Measurements from ENCODE around the gene SCNN1A. TPM values are rescaled to one million over a fixed set of nuclear protein-coding genes. Genes with fewer than 3 reads are reported as not detected.

Gene SCNN1A
- total RNA-seq, 2 donors from 2014 or later, result 16.4 to 33.5 TPM

GRCh38 chr12:6358881-6359280, 16.5 kb downstream of the SCNN1A start:
- no peaks in the 10 kb centered on the region for H3K27me3 ChIP-seq (replicated peaks; ENCODE audit: insufficient read depth)
- no peak for TF ChIP-seq CTCF (IDR thresholded peaks at IDR 0.05)
- H3K4me1 ChIP-seq (ENCODE audit: control insufficient read depth in 1 of 2, low read depth in 2 of 2), result peaks cover 7 to 8% of the 10 kb centered on the region in 2 donors
- ATAC-seq (ENCODE audit: insufficient number of reproducible peaks, low FRiP score, low read depth) (no peak), DNase-seq (ENCODE audit: low spot score) (no peak)
- no peaks in the 10 kb centered on the region for H3K36me3 ChIP-seq
- H3K27ac ChIP-seq, result no peak overlapping the region
- no peak overlapping the region for H3K4me3 ChIP-seq
- no peaks in the 10 kb centered on the region for H3K9me3 ChIP-seq

- no peaks in the 10 kb centered on the region for H3K9me3 ChIP-seq
- no peak for DNase-seq (ENCODE audit: low spot score)
- no peaks in the 10 kb centered on the region for H3K27me3 ChIP-seq (replicated peaks; ENCODE audit: insufficient read depth)
- no peak for TF ChIP-seq CTCF (IDR thresholded peaks at IDR 0.05)
- no peaks in the 10 kb centered on the region for H3K36me3 ChIP-seq
- ATAC-seq (ENCODE audit: insufficient number of reproducible peaks, low FRiP score, low read depth), result no peak
- H3K4me3 ChIP-seq, result no peak overlapping the region
- H3K4me1 ChIP-seq (ENCODE audit: control insufficient read depth in 1 of 2, low read depth in 2 of 2), result peaks cover 6 to 7% of the 10 kb centered on the region in 2 donors
- no peak overlapping the region for H3K27ac ChIP-seq
These were observed 19.0 kb downstream of the SCNN1A start for GRCh38 chr12:6356374-6356820.

DNA sequence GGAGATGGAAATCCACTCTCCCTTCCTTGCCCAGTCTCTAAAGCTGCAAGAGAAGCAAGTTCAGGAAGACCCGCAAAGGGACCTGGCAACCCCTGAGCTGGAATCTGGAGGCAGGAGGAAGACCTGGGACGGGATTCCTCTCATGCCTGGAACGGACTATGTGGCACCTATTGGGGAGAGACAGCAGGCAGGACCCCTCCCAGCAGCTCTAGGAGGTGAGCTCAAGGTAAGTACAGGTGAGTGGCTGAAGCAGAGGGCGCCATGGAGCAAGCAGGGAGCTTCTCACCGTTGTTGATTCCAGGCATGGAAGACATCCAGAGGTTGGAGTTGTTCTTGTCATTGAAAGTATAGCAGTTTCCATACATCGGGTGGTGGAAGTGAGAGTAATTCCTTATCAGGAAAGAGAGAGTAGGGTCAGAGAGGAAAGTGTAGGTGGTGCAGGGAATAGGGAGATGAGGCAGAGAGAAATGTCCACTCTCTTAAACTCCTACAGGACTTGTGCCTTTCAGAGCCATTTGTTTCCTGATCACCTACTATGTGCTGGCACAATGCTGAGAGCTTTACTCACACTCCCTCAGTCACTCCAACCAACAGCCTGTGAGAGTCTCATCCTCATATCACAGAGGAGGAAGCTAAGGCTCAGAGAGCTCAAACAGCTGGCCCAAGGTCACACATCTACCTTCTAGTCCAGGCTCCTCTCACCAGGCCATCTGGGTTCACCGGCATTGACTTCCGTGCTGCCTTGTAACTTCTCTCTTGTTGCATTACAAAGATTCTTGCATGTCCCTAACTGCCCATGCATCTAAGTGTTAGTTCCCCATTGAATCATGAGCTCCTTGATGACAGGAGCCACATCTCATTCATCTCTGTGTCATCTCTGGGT, 19.6 kb downstream of the SCNN1A start:
- Histone ChIP-seq H3K27ac (no peak overlapping the region), H3K4me1 (ENCODE audit: control insufficient read depth in 1 of 2, low read depth in 2 of 2) (peaks cover 4 to 5% of the 10 kb centered on the region in 2 donors), H3K36me3 (no peaks in the 10 kb centered on the region), H3K27me3 (replicated peaks; ENCODE audit: insufficient read depth) (no peaks in the 10 kb centered on the region), H3K4me3 (no peak overlapping the region), H3K9me3 (no peaks in the 10 kb centered on the region)
- ATAC-seq (ENCODE audit: insufficient number of reproducible peaks, low FRiP score, low read depth) (no peak), DNase-seq (ENCODE audit: low spot score) (no peak)
- no peak for TF ChIP-seq CTCF (IDR thresholded peaks at IDR 0.05)

GRCh38 chr12:6354495-6355393, 20.6 kb downstream of the SCNN1A start:
- TF ChIP-seq CTCF (IDR thresholded peaks at IDR 0.05), result no peak
- ATAC-seq (ENCODE audit: insufficient number of reproducible peaks, low FRiP score, low read depth), result no peak
- peaks cover 4 to 5% of the 10 kb centered on the region in 2 donors for H3K4me1 ChIP-seq (ENCODE audit: control insufficient read depth in 1 of 2, low read depth in 2 of 2)
- no peaks in the 10 kb centered on the region for H3K9me3 ChIP-seq
- no peak for DNase-seq (ENCODE audit: low spot score)
- H3K36me3 ChIP-seq, result no peaks in the 10 kb centered on the region
- no peak overlapping the region for H3K27ac ChIP-seq
- H3K27me3 ChIP-seq (replicated peaks; ENCODE audit: insufficient read depth), result no peaks in the 10 kb centered on the region
- no peak overlapping the region for H3K4me3 ChIP-seq
